Transverse colon (tissue), 4 donors: ENCODE data around the gene APBB2. TPM values are rescaled to one million over a fixed set of nuclear protein-coding genes. Genes with fewer than 3 reads are reported as not detected.

Source experiments
- DNase-seq: peaks from one replicate; pipeline ENCODE4 v3.0.0-alpha.2; 2019
- H3K27ac ChIP-seq, 4 donors: fragments of 200-600 bp; sonication (generic); 2 replicates each; pipeline ENCODE4 v1.5.1; 2016 to 2018; ENCODE audit warnings: inconsistent platforms in 4 of 4
- H3K27me3 ChIP-seq: fragments of 200-600 bp; sonication (generic); 2 replicates; pipeline ENCODE4 v1.5.1; 2017; ENCODE audit warnings: inconsistent platforms
- H3K36me3 ChIP-seq, 4 donors: fragments of 200-600 bp; sonication (generic); 2 replicates each; pipeline ENCODE4 v1.5.1; 2017 to 2019; ENCODE audit warnings: inconsistent platforms in 4 of 4
- H3K4me1 ChIP-seq, 4 donors: fragments of 200-600 bp; sonication (generic); 2 replicates each; pipeline ENCODE4 v1.5.1; 2017 to 2020; ENCODE audit warnings: inconsistent platforms in 4 of 4
- H3K4me3 ChIP-seq, 4 donors: fragments of 200-600 bp; sonication (generic); 1 replicate in 1 of 4; 2 replicates in 3 of 4; pipeline versions ENCODE4 v1.5.1 to v1.6.1; 2017 to 2019; ENCODE audit warnings: inconsistent platforms in 4 of 4
- H3K9me3 ChIP-seq, 2 donors: fragments of 200-600 bp; sonication (generic); 2 replicates each; pipeline ENCODE4 v1.5.1; 2017 to 2019; ENCODE audit warnings: inconsistent platforms in 2 of 2
- CTCF ChIP-seq, 5 experiments: fragments of 200-600 bp in 3 of 5; fragments of 450-650 bp in 2 of 5; sonication (generic) in 3 of 5; IDR thresholded peaks; 1 replicate in 2 of 5; 2 replicates in 3 of 5; pipeline ENCODE4 v1.5.1; 2016 to 2017; ENCODE audit warnings: antibody characterized with exemption in 5 of 5, inconsistent platforms in 3 of 5, mild to moderate bottlenecking in 2 of 5, moderate library complexity in 1 of 5
- EP300 ChIP-seq: sonication (generic); formaldehyde crosslinking; IDR thresholded peaks from one replicate; pipeline ENCODE4 v1.6.1; 2017; ENCODE audit warnings: antibody characterized with exemption, low read depth
- POLR2A ChIP-seq: fragments of 450-650 bp; IDR thresholded peaks from one replicate; pipeline ENCODE4 v1.6.1; 2016; ENCODE audit warnings: antibody characterized with exemption, mild to moderate bottlenecking, moderate library complexity
- POLR2AphosphoS5 ChIP-seq, 3 donors: sonication (generic); formaldehyde crosslinking; IDR thresholded peaks; one replicate each; pipeline ENCODE4 v1.6.1; 2016; ENCODE audit warnings: antibody characterized with exemption in 3 of 3
- WGBS, 2 donors: methylation state at CpG; one replicate each; pipeline ENCODE4 v1.1.5; 2018; ENCODE audit warnings: low coverage in 1 of 2; 5-methylcytosine and 5-hydroxymethylcytosine counted together
- in situ Hi-C, 4 donors: fragments of 200-750 bp; cut with MboI; loops; one replicate each; pipeline versions ENCODE4 v1.15.0 to v1.15.1; 2017; ENCODE audit warnings: low sequenced_read_pairs in 3 of 4, low pct_ligation_motif_present in 1 of 4, low pct_unique_long_range_greater_than_20kb in 1 of 4
- intact Hi-C: fragments of 100-400 bp; cut with DNase I; formaldehyde crosslinking; loops from one replicate; pipeline ENCODE4 v1.15.1; 2023; ENCODE audit warnings: low total_unique reads
- total RNA-seq, 4 donors: library from RNA; depleted of rRNA; stranded (reverse); fragments of >200 nt; gene quantifications; one replicate each; pipeline ENCODE4 v1.1.0, GENCODE V29; 2016

The APBB2 gene
- total RNA-seq, 4 donors from 2014 or later, result 37.1 to 138 (median 90.1) TPM

GRCh38 chr4:41177016-41177415, 37.3 kb downstream of the APBB2 start:
- no peak for TF ChIP-seq EP300
- no peak for TF ChIP-seq CTCF (IDR thresholded peaks at IDR 0.05)
- no peak for TF ChIP-seq POLR2A
- TF ChIP-seq POLR2AphosphoS5 (IDR thresholded peaks at IDR 0.05), result no peak
- intact Hi-C loops (no loop called here), in situ Hi-C loops (no loop called here)
- H3K27ac ChIP-seq, result peak overlapping the region in 1 of 4 donors; percentile 22
- no peaks in the 10 kb centered on the region for H3K36me3 ChIP-seq
- H3K4me1 ChIP-seq, result peaks cover 13 to 40% (median 29%) of the 10 kb centered on the region in 4 donors
- no peak overlapping the region for H3K4me3 ChIP-seq
- DNase-seq, result no peak
- H3K9me3 ChIP-seq, result no peaks in the 10 kb centered on the region
- H3K27me3 ChIP-seq, result no peaks in the 10 kb centered on the region

- in situ Hi-C loops (no loop called here), intact Hi-C loops (no loop called here)
- DNase-seq, result no peak
These were observed 38.0 kb downstream of the APBB2 start for GRCh38 chr4:41176340-41176739.

GRCh38 chr4:41175794-41176193, 38.5 kb downstream of the APBB2 start:
- H3K9me3 ChIP-seq, result no peaks in the 10 kb centered on the region
- intact Hi-C loops, result no loop called here
- no peak for DNase-seq
- in situ Hi-C loops, result no loop called here
- H3K27ac ChIP-seq, result no peak overlapping the region
- no peaks in the 10 kb centered on the region for H3K36me3 ChIP-seq
- no peaks in the 10 kb centered on the region for H3K27me3 ChIP-seq
- TF ChIP-seq CTCF (IDR thresholded peaks at IDR 0.05), result no peak
- H3K4me3 ChIP-seq, result no peak overlapping the region
- H3K4me1 ChIP-seq, result peaks cover 13 to 40% (median 29%) of the 10 kb centered on the region in 4 donors

More at GRCh38 chr4:41176340-41176739, 38.0 kb downstream of the APBB2 start:
- Histone ChIP-seq H3K9me3 (no peaks in the 10 kb centered on the region), H3K4me1 (peaks cover 13 to 40% (median 29%) of the 10 kb centered on the region in 4 donors), H3K27me3 (no peaks in the 10 kb centered on the region), H3K27ac (peak overlapping the region in 1 of 4 donors; percentile 1), H3K36me3 (no peaks in the 10 kb centered on the region), H3K4me3 (no peak overlapping the region)
- TF ChIP-seq POLR2A (no peak), EP300 (no peak), POLR2AphosphoS5 (IDR thresholded peaks at IDR 0.05) (no peak)
- 54 to 68% methylated on average over 1 of the region's 1 CpG for WGBS, 2 donors

GRCh38 chr4:41174444-41174843, 39.9 kb downstream of the APBB2 start:
- Histone ChIP-seq H3K4me1 (peaks cover 7 to 37% (median 26%) of the 10 kb centered on the region in 4 donors), H3K27me3 (no peaks in the 10 kb centered on the region), H3K27ac (no peak overlapping the region), H3K9me3 (no peaks in the 10 kb centered on the region), H3K36me3 (no peaks in the 10 kb centered on the region), H3K4me3 (no peak overlapping the region)
- intact Hi-C loops (no loop called here), in situ Hi-C loops (no loop called here)
- TF ChIP-seq POLR2A (no peak), POLR2AphosphoS5 (IDR thresholded peaks at IDR 0.05) (no peak), EP300 (no peak), CTCF (IDR thresholded peaks at IDR 0.05) (no peak)
- 89 to 96% methylated on average over 3 to 4 of the region's 4 CpGs for WGBS, 2 donors
- no peak for DNase-seq

GRCh38 chr4:41172786-41173185, 41.6 kb downstream of the APBB2 start:
- in situ Hi-C loops, result no loop called here
- TF ChIP-seq CTCF (IDR thresholded peaks at IDR 0.05) (no peak), POLR2AphosphoS5 (IDR thresholded peaks at IDR 0.05) (no peak), POLR2A (no peak), EP300 (no peak)

More at GRCh38 chr4:41172786-41173185, 41.6 kb downstream of the APBB2 start:
- Histone ChIP-seq H3K4me3 (no peak overlapping the region), H3K9me3 (no peaks in the 10 kb centered on the region), H3K36me3 (no peaks in the 10 kb centered on the region), H3K27me3 (no peaks in the 10 kb centered on the region), H3K27ac (no peak overlapping the region), H3K4me1 (peaks cover 4 to 25% (median 16%) of the 10 kb centered on the region in 4 donors)
- no peak for DNase-seq
- WGBS, 2 donors, result 38 to 63% methylated on average over 2 of the region's 2 CpGs
- intact Hi-C loops, result no loop called here
